Measurements from ENCODE around the gene CYSRT1. TPM values are rescaled to one million over a fixed set of nuclear protein-coding genes. Genes with fewer than 3 reads are reported as not detected.

Gene CYSRT1
- total RNA-seq, 1 donor from 2014 or later, result 0.81 TPM

GRCh38 chr9:137205126-137206069 is 19.6 kb upstream of the CYSRT1 start, which contains the start of the genes NDOR1 and TMEM203:
Gene NDOR1 (plus strand): TSS chr9:137205700. CDS start chr9:137205778, 78 bp downstream.
Gene TMEM203 (minus strand): TSS chr9:137205648. CDS start chr9:137205414, 234 bp downstream.
- ATAC-seq, result peak; percentile 57
- peak; percentile 94 for DNase-seq (ENCODE audit: low spot score)

DNA sequence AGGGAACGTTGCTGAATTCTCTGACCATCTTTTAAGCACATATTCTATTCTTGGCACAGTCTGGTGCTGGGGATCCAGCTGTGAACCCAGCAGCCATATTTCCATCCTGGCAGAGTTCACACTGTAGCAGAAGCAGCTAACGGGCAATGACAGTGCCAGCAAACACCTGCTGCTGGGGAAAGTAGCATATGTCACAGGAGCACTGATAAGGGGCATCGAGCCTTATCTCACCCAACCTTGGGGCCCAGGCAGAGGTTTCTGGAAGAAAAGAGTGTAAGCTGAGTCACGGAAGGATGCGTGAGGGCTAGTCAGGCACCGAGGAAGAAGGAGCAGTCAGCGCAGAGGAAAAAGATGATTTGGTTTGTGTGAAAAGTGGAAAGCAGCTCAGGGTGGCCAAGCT is 18.4 kb upstream of the CYSRT1 start:
- DNase-seq (ENCODE audit: low spot score), result no peak
- no peak for ATAC-seq

GRCh38 chr9:137211532-137211931 is 13.4 kb upstream of the CYSRT1 start:
- DNase-seq (ENCODE audit: low spot score), result no peak
- ATAC-seq, result no peak

GRCh38 chr9:137212520-137212919 is 12.5 kb upstream of the CYSRT1 start:
- ATAC-seq (no peak), DNase-seq (ENCODE audit: low spot score) (no peak)

GRCh38 chr9:137213160-137214060 is 11.6 kb upstream of the CYSRT1 start:
- ATAC-seq (no peak), DNase-seq (ENCODE audit: low spot score) (no peak)

DNA sequence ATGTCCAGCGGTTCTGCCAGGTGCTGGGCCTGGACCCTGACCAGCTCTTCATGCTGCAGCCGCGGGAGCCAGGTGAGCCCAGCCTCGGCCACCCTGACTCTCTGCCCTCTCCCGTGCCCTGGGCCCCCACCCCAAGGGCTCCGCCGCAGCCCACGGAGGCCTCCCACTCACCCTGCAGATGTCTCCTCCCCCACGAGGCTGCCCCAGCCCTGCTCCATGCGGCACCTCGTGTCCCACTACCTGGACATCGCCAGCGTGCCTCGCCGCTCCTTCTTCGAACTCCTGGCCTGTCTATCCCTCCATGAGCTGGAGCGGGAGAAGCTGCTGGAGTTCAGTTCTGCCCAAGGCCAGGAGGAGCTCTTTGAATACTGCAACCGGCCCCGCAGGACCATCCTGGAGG is 10.4 kb upstream of the CYSRT1 start:
- DNase-seq (ENCODE audit: low spot score) (no peak), ATAC-seq (no peak)

- ATAC-seq (no peak), DNase-seq (ENCODE audit: low spot score) (no peak)
Observed at GRCh38 chr9:137215196-137215986, 9.6 kb upstream of the CYSRT1 start.

DNA sequence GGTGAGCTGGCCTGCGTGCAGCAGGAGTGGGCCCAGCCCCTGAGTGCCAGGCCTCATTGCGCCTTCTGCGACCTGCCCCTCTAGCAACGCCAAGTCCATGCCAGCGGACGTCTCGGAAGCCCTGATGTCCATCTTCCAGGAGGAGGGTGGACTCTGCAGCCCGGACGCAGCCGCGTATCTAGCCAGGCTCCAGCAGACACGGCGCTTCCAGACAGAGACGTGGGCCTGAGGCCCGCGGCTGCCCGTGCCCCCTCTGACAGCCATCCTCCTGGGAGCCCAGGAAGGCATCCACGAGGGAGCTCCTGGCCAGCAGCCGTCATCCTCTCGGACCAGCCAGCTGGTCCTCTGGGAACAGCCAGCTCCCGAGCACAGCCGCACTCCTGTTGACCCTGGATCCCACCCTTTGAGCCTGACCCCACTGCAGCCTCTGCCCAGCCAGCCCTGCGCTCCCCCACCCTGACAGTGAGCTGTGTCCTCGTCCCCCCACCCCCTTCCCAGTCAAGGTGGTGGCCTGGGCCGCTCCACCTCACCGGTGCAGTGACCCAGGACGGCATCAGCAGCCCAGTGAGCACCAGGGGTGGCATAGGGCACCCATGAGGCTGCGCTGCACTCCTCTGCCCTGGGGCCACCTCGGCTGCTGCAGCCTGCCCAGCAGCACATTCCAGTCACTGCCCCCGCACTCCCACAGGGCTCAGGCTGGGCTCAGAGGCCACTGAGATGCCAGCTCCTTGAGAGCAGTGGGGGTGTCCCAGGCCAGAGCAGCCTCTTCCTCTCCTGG is 8.6 kb upstream of the CYSRT1 start:
- DNase-seq (ENCODE audit: low spot score), result no peak
- no peak for ATAC-seq

DNA sequence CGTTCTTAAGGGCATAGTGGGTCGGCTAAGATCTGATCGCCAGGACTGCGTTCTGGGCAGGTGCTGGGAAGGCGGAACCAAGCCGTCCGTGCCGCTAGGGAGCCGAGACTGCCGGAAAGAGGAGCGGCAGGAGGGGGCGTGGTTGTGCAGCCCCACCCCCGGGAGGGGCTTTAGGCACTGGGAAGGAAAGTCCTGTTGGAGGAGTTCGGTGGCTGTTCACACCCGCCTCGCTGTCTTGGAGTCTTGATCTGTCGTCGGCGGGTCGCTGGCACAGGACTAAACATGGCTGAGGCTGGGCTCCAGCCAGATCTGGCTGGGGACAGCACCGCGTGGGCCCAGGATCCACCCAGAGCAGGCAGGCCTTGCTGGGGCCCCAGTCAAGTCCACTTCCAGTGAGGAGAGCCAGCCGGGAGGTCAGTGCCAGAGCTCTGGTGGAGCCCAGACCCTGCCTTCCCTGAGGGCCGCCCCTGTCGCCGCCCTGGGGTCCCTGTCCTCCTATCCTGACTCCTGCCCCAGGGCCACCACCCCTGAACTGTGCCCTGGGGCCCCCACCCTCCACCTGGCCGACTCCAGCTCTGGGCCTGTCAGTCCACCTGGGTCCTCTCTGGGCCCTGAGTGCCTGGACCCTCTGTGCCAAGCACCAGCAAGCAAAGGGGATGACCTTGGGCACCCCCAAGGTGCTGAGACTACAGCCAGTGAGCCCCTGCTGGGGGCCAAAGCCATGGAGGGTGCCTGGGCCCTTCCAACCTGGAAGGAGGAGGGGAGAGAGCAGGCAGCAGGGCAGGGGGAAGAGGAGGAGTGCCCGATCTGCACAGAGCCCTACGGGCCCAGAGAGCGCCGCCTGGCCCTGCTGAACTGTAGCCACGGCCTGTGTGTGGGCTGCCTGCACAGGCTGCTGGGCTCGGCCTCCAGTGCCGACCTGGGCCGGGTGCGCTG is 7.4 kb upstream of the CYSRT1 start:
- ATAC-seq, result peak; percentile 52
- DNase-seq (ENCODE audit: low spot score), result no peak

DNA sequence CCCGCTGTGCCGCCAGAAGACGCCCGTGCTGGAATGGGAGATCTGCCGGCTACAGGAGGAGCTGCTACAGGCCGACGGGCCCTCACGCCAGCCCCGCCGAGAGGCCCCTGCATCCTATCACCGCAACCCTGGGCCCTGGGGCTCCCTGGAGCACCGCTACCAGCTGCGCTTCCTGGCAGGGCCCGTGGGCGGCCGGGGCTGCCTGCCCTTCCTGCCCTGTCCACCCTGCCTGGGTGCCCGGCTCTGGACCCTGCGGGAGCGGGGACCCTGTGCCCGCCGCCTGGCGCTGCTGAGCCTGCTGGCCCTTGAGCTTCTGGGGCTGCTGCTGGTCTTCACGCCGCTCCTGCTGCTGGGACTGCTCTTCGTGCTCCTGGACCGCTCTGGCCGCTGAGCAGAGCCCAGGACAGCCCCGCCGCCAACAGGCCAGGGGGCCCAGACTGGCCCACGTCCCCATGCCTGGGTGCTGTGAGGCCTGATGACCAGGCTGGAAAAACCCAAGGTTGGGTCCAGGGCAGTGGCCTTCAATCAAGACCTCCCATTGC is 6.7 kb upstream of the CYSRT1 start:
- ATAC-seq (no peak), DNase-seq (ENCODE audit: low spot score) (no peak)

DNA sequence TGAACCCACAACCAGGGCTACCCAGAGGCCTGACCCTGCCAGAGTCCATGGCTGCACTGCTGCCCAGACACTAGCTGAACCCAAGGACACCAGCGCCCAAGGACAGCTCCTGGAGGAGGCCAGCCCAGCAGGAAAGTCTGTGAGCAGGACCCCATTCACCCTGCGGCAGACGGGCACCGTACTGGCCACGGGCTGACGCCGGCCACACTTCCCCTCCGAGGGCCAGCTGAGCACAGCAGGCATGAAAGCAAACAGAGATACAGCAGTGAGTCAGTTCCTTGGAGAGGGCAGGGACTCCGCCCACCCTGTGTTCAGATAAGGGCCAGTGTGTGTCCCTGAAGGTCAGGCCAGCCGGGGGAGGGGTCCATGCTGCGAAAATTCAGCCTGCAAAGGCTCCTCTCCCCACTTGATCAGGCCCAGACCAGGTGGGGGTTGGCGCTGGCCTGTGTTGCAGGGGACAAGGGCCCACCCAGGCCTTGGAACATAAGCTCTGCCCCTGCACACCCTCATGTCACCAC is 6.2 kb upstream of the CYSRT1 start:
- ATAC-seq (no peak), DNase-seq (ENCODE audit: low spot score) (no peak)

- no peak for DNase-seq (ENCODE audit: low spot score)
- ATAC-seq, result no peak
Observed at GRCh38 chr9:137219757-137220316, 5.1 kb upstream of the CYSRT1 start.

GRCh38 chr9:137220317-137221094 is 4.5 kb upstream of the CYSRT1 start:
- no peak for ATAC-seq
- DNase-seq (ENCODE audit: low spot score), result no peak

DNA sequence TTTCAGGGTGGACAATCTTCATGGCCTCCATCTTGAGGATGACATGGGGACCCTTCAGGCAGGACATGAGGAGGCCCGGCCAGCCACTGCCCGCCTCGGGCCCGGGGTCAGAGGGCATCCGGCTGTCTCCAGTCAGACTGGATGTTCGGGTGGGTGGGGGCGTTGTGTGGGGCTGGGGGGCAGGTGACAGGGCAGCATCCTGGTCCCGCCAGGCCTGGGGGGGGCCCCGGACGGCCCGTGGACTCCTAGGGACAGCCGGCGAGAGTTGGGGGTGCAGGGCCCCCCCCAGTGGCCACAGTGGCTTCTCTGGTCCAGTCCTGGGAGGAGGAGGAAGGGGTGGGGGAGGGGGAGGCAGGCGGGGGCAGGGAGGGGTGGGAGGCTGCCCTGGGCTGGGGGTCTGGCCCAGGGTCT is 3.9 kb upstream of the CYSRT1 start:
- ATAC-seq, result no peak
- DNase-seq (ENCODE audit: low spot score), result no peak

DNA sequence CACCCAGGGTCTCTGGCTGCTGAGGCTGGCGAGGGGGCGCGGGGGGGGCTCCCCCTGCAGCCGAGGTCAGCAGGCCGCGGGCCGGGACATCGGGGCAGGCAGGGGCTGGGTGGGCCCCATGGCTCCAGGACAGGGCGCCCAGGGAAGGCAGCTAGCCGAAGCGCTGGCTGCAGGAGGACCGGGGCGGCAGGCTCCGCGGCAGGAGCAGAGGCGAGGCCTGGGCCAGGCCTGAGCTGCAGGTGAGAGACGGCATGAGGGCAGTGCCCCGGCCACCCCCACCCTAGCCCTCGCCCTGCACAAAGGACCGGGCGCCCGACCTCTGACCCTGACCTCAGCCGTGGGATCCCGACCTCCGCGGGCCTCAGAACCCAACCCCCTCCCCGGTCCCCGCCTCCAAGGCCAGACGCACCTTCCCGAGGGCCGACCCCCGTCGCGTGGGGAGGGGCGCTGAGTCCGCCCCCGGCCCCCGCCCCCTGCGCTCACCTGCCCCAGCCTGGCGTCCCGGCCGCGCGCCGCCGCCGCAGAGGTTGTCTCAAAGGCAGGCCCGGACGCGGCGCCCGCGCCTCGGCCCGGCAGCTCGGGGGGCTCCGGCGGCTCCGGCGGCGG is 3.4 kb upstream of the CYSRT1 start:
- peak; percentile 85 for DNase-seq (ENCODE audit: low spot score)
- peak; percentile 55 for ATAC-seq

DNA sequence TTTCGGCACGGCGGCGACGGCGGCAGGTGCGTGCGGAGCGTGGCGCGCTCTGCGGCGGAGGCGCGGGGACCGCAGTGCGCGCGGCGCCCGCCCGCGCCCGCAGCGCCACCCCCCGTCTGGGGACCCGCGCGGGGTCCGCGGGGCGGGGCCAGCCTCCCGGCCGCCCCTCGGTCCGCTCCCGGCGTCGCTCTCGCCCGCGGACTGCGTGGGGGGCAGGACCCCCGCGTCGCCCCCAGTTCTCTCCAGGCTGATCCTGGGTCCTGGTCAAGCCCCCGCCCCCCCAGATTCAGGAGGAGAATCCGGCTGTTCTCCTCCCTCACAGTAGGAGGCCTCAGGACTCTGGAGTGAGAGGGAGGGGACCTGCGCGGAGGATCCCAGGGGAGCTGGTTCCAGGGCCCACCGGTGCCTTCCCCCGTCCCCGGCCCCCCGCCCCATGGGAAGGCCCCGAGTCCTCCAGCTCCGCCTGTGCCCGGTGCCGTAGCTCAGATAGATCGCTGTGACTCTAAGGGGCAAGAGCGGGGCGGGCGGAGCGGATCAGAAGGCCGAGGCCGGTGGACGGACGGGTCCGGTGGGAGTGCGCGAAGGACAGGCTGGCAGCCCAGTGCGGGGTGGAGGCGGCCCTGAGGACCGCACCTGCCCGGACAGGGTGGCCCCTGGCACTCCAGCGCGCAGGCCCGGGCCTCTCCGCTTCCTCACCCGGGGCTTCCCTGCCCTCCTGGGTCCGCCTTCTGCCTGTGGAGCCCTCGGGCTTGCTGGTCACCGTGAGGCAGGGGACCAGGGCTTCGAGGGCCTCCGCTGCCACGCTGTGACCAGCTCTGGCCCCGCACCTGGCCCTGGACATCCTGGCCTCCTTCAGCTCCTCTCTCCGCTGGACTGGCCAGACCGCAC is 2.5 kb upstream of the CYSRT1 start, which contains the start of gene RNF208:
Gene RNF208, minus strand, starts transcription at position 51 of the 888 bp plus-strand sequence. CDS start 1,028 bp downstream, outside the sequence.
- ATAC-seq, result peak; percentile 19
- no peak for DNase-seq (ENCODE audit: low spot score)

Measured in left lobe of liver (tissue), 2 donors.